Activated CD8-positive, alpha-beta memory T cell treated with anti-CD3 and anti-CD28 coated beads for 1 hour (primary cell): ENCODE measurements around the gene CPO.

ENCODE experiments used
- DNase-seq, 2 donors: peaks; one replicate each; pipeline ENCODE4 v3.0.0-alpha.2; 2020; ENCODE audit warnings: low read depth in 1 of 2; ENCODE audit errors: extremely low read depth in 1 of 2

Gene CPO

GRCh38 chr2:207012461-207012860 lies 73.1 kb downstream of the CPO start:
- DNase-seq = no peak

GRCh38 chr2:207014424-207014823 lies 75.1 kb downstream of the CPO start:
- DNase-seq = no peak

GRCh38 chr2:207015901-207016300 lies 76.6 kb downstream of the CPO start:
- DNase-seq = no peak
